Hypothalamus (tissue), 51 donors: Measurements from ENCODE around the gene CA4.
"Not testable (repeated sequence)": the region's sequence is repeated elsewhere in the genome, so short reads cannot be mapped to it uniquely, and the experiment has no call there.

Experiments
- DNase-seq, 51 donors: peaks; one replicate each; lab custom pipeline; 2025; lab: John Stamatoyannopoulos, UW

CA4 gene

DNA sequence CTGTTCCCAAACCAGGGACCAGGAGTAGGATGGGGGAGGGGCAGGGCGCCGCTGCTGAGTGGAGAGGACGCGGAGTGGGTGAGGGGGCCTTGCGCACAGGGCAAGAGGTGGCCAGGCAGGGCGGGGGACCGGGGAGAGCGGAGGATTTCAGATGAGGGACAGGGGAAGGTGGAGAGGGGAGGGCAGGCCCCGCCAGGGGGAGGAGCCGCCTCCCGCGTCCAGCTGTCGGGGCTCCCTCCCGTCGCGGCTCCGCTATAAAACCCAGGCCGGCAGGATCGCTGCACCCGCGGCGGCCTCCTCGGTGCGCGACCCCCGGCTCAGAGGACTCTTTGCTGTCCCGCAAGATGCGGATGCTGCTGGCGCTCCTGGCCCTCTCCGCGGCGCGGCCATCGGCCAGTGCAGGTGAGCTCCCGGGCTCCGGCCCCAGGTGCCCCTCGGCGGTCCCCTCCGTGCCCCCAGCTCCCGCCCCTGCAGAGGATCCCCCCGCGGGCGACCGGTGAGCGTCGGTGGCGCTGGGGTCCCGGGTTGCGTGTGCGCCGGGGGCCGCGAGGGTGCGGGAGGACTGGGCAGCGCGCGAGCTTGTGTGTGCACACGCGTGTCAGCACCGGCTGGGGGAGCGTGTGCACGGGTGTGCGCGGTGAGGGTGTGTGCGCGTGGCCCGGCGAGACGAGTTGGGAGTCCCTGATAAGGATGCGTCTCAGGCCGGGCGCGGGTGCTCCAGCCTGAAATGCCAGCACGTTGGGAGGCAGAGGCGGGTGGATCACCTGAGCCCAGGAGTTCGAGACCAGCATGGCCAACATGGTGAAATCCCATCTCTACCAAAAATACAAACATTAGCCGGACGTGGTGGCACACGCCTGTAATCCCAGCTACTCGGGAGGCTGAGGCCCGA, at the start of gene CA4:
CA4 (plus strand) TSS at position 283 of the 892 bp plus-strand sequence; CDS start at position 345, 62 bp downstream.
- DNase-seq = no peak

- not testable (repeated sequence) for DNase-seq
Observed at GRCh38 chr17:60100577-60100976, 49.2 kb upstream of the CA4 start.

DNA sequence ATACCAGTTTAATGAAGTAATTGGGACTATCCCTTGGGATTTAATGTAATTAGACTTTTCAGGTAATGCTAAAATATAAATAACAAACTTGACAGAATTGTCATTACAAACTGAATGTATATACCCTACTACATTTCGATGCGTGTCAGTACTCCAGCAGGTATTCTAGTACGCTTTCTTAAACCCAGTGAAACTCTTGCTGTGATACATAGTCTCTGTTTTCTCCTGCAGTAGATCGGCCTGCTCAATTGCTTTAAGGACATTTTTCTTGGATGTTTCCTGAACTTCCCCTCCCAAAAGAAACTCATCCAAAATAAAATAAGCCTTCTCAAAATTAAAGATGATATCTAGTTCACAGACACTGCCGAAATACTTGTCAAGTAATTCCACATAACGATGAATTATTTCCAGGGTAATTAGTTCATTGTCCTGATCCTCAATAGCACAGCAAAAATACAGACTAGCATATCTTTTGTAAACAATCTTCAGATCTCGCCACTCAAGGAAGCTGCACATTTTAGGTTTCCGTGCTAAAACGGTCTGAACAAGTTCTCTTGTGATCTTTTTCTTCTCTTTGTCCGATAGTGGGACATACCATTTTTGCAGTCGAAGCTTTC, 47.6 kb upstream of the CA4 start:
- DNase-seq = not testable (repeated sequence)

GRCh38 chr17:60102632-60103096, 47.1 kb upstream of the CA4 start:
- peak in 9 of 51 donors; percentile 2 to 21 (median 9) for DNase-seq

GRCh38 chr17:60103957-60104356, 45.8 kb upstream of the CA4 start:
- no peak for DNase-seq

DNA sequence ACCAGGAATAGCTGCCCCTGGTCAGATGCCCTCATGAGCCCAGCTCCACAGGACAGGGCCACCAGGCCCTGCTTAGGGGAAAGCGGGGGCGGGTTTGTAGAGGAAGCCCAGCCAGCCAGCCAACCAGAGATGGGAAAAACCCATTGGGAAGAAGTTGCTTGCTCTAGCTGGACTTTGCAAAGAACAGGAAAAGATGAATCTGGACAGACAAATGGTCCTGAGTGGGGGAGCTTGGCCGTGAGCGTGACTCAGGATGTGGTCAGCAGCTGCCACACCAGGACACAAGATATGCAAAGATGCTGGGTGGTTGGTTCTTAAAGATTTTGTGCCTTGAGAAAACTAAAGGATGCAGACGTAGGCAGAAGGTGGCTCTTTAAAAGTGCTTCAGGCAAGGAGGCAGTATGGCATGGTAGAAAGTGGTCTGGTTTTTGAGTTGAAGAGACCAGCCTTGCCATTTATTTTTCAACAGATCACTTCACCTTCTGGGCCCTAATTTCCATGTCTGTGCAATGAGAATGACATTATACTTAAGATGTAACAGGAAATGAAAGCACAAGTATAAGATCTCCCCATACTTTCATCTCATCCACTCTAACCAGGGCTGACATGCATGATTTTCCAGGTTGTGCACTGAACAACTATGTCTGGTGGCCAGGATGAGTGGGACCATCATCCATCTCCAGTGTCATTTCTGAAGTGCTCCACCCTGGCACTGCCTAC, 43.3 kb upstream of the CA4 start:
- DNase-seq = no peak

GRCh38 chr17:60107526-60108257, 42.1 kb upstream of the CA4 start:
- no peak for DNase-seq

DNA sequence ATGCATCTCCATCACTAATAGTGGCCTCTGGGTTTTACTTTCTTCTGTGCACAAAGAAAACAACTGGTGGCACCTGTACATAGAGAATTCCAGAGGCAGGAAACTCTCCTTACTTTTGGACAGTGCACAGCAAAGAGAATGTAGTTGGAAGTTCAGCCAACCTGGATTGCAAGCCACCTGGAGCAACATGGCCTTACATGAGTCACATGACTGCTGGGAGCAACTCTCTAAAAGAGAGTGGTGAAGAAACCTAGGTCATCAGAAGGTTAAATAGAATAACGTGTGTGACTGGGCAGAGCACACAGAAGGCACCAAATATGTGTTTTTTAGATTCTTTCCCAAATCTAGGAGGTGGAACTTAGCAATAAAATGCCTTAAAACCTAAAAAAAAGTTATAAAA, 41.5 kb upstream of the CA4 start:
- DNase-seq = not testable (repeated sequence)

- DNase-seq = no peak
Observed at GRCh38 chr17:60108712-60109111, 41.1 kb upstream of the CA4 start.

GRCh38 chr17:60109161-60109560, 40.6 kb upstream of the CA4 start:
- DNase-seq = no peak

DNA sequence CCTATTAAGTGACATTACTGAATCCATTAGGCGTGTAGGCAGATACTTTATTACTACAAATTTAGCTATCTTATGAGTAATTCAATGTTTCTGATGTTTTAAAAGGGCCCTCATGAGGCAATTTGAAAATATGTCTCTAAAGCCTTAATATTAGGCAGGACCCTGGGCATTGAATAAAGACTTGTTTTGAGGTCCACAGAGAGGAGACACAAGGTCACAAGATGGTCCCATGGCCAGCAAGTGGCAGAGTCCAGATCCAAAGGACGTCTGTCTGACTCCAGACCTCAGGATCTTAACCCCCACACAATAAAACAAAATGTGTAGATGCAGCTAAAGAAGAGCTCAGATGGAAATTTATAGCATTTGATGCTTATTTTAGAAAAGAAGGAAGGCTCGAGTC, 39.2 kb upstream of the CA4 start:
- DNase-seq = no peak

- not testable (repeated sequence) for DNase-seq
Observed at GRCh38 chr17:60111661-60112060, 38.1 kb upstream of the CA4 start.

GRCh38 chr17:60115364-60115763, 34.4 kb upstream of the CA4 start:
- not testable (repeated sequence) for DNase-seq

DNA sequence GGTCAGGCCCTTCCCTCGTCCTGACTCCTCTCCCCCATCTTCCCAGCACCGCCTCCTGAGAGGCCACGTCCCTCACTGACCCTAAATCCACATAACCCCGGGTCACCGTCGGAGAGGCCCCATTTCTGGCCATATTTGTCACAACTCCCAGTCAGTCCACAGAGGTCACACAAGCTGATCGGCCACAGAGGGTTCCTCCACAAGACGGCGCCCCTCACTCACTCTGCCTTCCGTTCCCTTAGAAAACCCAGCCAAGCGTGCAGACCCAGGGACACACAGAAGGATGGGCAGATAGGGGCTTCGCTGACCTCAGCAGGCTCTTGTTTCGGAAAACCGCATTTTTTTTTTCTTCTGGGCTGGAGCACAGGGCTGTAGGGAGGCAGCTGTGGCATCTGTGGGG, 33.6 kb upstream of the CA4 start:
- not testable (repeated sequence) for DNase-seq

DNA sequence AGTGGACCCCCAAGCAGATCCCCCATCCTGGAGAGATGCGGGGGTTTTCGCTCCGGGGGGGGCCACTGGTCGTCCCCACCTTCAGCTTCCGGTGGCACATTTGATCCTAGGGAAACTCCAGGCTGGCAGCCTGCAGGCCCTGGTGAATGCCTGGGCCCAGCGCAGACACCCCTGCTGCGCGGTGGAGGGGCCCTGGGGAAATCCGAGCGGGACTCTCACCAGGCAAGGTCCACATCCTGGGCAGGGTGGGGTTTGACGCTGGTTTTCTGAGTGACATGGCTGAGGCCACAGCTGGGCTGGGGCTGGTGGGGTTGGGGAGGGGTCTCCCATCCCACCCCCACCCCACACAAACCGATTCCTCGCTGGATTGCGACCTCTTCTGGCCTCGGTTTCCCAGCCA, 30.6 kb upstream of the CA4 start:
- DNase-seq = not testable (repeated sequence)

DNA sequence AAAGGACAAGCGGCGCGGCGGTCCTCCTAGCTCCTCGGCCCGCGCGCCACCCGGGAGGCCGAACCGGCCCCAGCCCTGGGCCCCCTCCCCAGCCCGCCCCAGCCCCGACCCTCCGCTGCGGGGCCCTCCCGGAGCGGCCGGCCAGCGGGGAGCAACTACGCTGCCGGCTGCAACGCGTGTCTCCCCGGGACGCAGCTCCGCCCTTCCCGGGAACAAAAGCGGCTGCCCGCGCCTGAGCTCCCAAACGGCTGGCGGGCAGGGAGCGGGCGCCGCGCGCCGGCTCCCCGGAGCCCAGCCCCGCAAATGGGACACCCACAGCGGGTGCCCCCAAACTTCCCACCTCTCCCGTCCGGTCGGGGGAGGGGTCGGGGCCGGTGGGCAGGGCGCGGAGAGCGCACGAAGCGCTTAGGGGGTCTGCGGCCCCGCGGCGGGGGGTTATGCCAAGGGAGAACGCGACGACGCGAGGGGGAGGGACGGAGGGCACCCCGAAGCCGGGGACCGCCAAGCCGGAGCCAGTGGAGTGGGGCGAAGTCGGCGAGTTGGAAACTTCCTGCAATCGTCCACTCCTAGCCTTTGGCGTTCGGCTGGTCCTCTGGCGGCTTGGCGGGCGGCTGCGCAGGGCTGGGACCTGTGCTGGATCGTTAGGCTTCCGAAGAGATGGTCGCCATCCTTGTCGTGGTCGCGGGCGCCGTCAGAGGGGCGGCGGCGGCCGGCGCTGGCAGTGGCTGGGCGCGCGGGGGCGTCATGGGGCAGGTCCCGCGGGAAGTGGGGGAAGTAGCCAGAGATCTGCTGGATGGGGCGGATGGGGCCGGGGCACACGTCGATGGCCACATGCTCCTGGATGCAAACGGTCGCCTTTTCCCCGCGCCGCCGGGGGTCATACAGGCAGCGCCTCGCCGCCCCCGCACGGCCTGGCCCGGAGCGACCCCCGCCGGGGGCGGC, 29.7 kb upstream of the CA4 start:
- not testable (repeated sequence) for DNase-seq

GRCh38 chr17:60127068-60128064, 22.4 kb upstream of the CA4 start:
- DNase-seq = no peak
